Activated CD4-positive, alpha-beta T cell treated with anti-CD3 and anti-CD28 coated beads, Interleukin-2, amount 10 ng/mL, durations not matched to agents 7 days and 5 days (primary cell): ENCODE results near the gene GYPB. TPM values are rescaled to one million over a fixed set of nuclear protein-coding genes. Genes with fewer than 3 reads are reported as not detected.
"Not testable (repeated sequence)": the region's sequence is repeated elsewhere in the genome, so short reads cannot be mapped to it uniquely, and the experiment has no call there.

Experiments
- CTCF ChIA-PET: fragments of 350-600 bp; sonication (Branson Sonifier 250); formaldehyde crosslinking; loops from one replicate; lab custom pipeline; 2021; ENCODE audit warnings: antibody characterized with exemption; lab: Charles Lee
- POLR2A ChIA-PET: fragments of 350-600 bp; sonication (Branson Sonifier 250); formaldehyde crosslinking; loops from one replicate; lab custom pipeline; 2021; ENCODE audit warnings: antibody characterized with exemption; lab: Charles Lee
- DNase-seq: peaks from one replicate; pipeline ENCODE4 v3.0.0-alpha.2; 2020
- H3K27ac Mint-ChIP-seq: one replicate; pipeline ENCODE4 v1.8.0; 2021; ENCODE audit warnings: mild to moderate bottlenecking, moderate library complexity, mixed read lengths
- H3K27me3 Mint-ChIP-seq: one replicate; pipeline ENCODE4 v1.8.0; 2021; ENCODE audit warnings: mixed read lengths
- H3K36me3 Mint-ChIP-seq: one replicate; pipeline ENCODE4 v1.8.0; 2021; ENCODE audit warnings: low read depth, mixed read lengths
- H3K4me1 Mint-ChIP-seq: one replicate; pipeline ENCODE4 v1.8.0; 2021; ENCODE audit warnings: mixed read lengths
- H3K4me3 Mint-ChIP-seq: one replicate; pipeline ENCODE4 v1.8.0; 2021; ENCODE audit warnings: mild to moderate bottlenecking, moderate library complexity, mixed read lengths
- H3K9me3 Mint-ChIP-seq: one replicate; pipeline ENCODE4 v1.8.0; 2021; ENCODE audit warnings: mixed read lengths
- total RNA-seq, 2 experiments: library from RNA; stranded (reverse); gene quantifications; one replicate each; pipeline ENCODE4 v1.2.3, GENCODE V29; 2021

Gene GYPB
- total RNA-seq, 2 experiments from 2014 or later = not detected

GRCh38 chr4:144004868-144005557 is 14.2 kb downstream of the GYPB start:
- H3K36me3 Mint-ChIP-seq, CTCF ChIA-PET, H3K9me3 Mint-ChIP-seq, DNase-seq, H3K27ac Mint-ChIP-seq, H3K4me3 Mint-ChIP-seq, POLR2A ChIA-PET, H3K27me3 Mint-ChIP-seq, H3K4me1 Mint-ChIP-seq: not testable (repeated sequence)

GRCh38 chr4:144003890-144004265 is 15.3 kb downstream of the GYPB start:
- H3K36me3 Mint-ChIP-seq, CTCF ChIA-PET, H3K4me3 Mint-ChIP-seq, H3K27ac Mint-ChIP-seq, H3K27me3 Mint-ChIP-seq, POLR2A ChIA-PET, DNase-seq, H3K9me3 Mint-ChIP-seq, H3K4me1 Mint-ChIP-seq: not testable (repeated sequence)

GRCh38 chr4:144003205-144003889 is 15.8 kb downstream of the GYPB start:
- H3K9me3 Mint-ChIP-seq, H3K4me3 Mint-ChIP-seq, DNase-seq, H3K27ac Mint-ChIP-seq, H3K27me3 Mint-ChIP-seq, CTCF ChIA-PET, H3K4me1 Mint-ChIP-seq, H3K36me3 Mint-ChIP-seq, POLR2A ChIA-PET: not testable (repeated sequence)

- H3K4me1 Mint-ChIP-seq, CTCF ChIA-PET, H3K27ac Mint-ChIP-seq, H3K27me3 Mint-ChIP-seq, H3K9me3 Mint-ChIP-seq, DNase-seq, H3K4me3 Mint-ChIP-seq, H3K36me3 Mint-ChIP-seq, POLR2A ChIA-PET: not testable (repeated sequence)
Measured at GRCh38 chr4:144000331-144000995, 18.7 kb downstream of the GYPB start.

- DNase-seq, H3K4me1 Mint-ChIP-seq, H3K4me3 Mint-ChIP-seq, H3K36me3 Mint-ChIP-seq, CTCF ChIA-PET, H3K27me3 Mint-ChIP-seq, H3K9me3 Mint-ChIP-seq, H3K27ac Mint-ChIP-seq, POLR2A ChIA-PET: not testable (repeated sequence)
Measured at GRCh38 chr4:143996193-143996592, 23.0 kb downstream of the GYPB start.

- CTCF ChIA-PET, H3K27me3 Mint-ChIP-seq, H3K36me3 Mint-ChIP-seq, H3K27ac Mint-ChIP-seq, H3K4me1 Mint-ChIP-seq, H3K4me3 Mint-ChIP-seq, H3K9me3 Mint-ChIP-seq, DNase-seq, POLR2A ChIA-PET: not testable (repeated sequence)
Measured at GRCh38 chr4:143991761-143992160, 27.4 kb downstream of the GYPB start.

GRCh38 chr4:143990717-143991116 is 28.5 kb downstream of the GYPB start:
- POLR2A ChIA-PET, CTCF ChIA-PET, H3K4me3 Mint-ChIP-seq, H3K27me3 Mint-ChIP-seq, H3K27ac Mint-ChIP-seq, DNase-seq, H3K4me1 Mint-ChIP-seq, H3K36me3 Mint-ChIP-seq, H3K9me3 Mint-ChIP-seq: not testable (repeated sequence)

- Mint-ChIP-seq H3K4me1 (no peaks in the 10 kb centered on the region), H3K9me3 (no peaks in the 10 kb centered on the region), H3K27me3 (peaks cover 3% of the 10 kb centered on the region), H3K36me3 (no peaks in the 10 kb centered on the region), H3K27ac (no peak overlapping the region), H3K4me3 (no peak overlapping the region)
- ChIA-PET CTCF (no interaction called here), POLR2A (no interaction called here)
- DNase-seq = no peak
Measured at GRCh38 chr4:143986180-143986579, 33.0 kb downstream of the GYPB start.

GRCh38 chr4:143980776-143981175 is 38.4 kb downstream of the GYPB start:
- H3K4me1 Mint-ChIP-seq, H3K4me3 Mint-ChIP-seq, H3K9me3 Mint-ChIP-seq, POLR2A ChIA-PET, H3K27me3 Mint-ChIP-seq, H3K36me3 Mint-ChIP-seq, CTCF ChIA-PET, DNase-seq, H3K27ac Mint-ChIP-seq: not testable (repeated sequence)

GRCh38 chr4:143975527-143975926 is 43.7 kb downstream of the GYPB start:
- H3K27ac Mint-ChIP-seq, DNase-seq, H3K4me1 Mint-ChIP-seq, H3K27me3 Mint-ChIP-seq, POLR2A ChIA-PET, CTCF ChIA-PET, H3K4me3 Mint-ChIP-seq, H3K9me3 Mint-ChIP-seq, H3K36me3 Mint-ChIP-seq: not testable (repeated sequence)

GRCh38 chr4:143974021-143974420 is 45.2 kb downstream of the GYPB start:
- POLR2A ChIA-PET, CTCF ChIA-PET, H3K27me3 Mint-ChIP-seq, H3K27ac Mint-ChIP-seq, H3K36me3 Mint-ChIP-seq, H3K9me3 Mint-ChIP-seq, H3K4me3 Mint-ChIP-seq, DNase-seq, H3K4me1 Mint-ChIP-seq: not testable (repeated sequence)

GRCh38 chr4:143961075-143961474 is 58.1 kb downstream of the GYPB start:
- Mint-ChIP-seq H3K36me3 (no peaks in the 10 kb centered on the region), H3K4me1 (no peaks in the 10 kb centered on the region), H3K9me3 (no peaks in the 10 kb centered on the region), H3K27me3 (no peaks in the 10 kb centered on the region), H3K4me3 (no peak overlapping the region), H3K27ac (no peak overlapping the region)
- POLR2A ChIA-PET = no interaction called here
- DNase-seq = no peak
- CTCF ChIA-PET = no interaction called here

- H3K4me1 Mint-ChIP-seq, POLR2A ChIA-PET, DNase-seq, H3K27ac Mint-ChIP-seq, H3K4me3 Mint-ChIP-seq, H3K36me3 Mint-ChIP-seq, CTCF ChIA-PET, H3K27me3 Mint-ChIP-seq: not testable (repeated sequence)
- H3K9me3 Mint-ChIP-seq = peaks cover 16% of the 10 kb centered on the region
Measured at GRCh38 chr4:143955306-143955705, 63.9 kb downstream of the GYPB start.
